HG03558 (cell line): ENCODE results near the gene NTN5.
"Not testable (repeated sequence)": the region's sequence is repeated elsewhere in the genome, so short reads cannot be mapped to it uniquely, and the experiment has no call there.

Experiments
- ATAC-seq: cut with Tn5 transposase; IDR thresholded peaks from one replicate; pipeline ENCODE4 v1.9.1; 2021; ENCODE audit warnings: moderate number of reproducible peaks; ENCODE audit not compliant: unreplicated experiment; ENCODE audit errors: extremely low read depth

Gene NTN5

DNA sequence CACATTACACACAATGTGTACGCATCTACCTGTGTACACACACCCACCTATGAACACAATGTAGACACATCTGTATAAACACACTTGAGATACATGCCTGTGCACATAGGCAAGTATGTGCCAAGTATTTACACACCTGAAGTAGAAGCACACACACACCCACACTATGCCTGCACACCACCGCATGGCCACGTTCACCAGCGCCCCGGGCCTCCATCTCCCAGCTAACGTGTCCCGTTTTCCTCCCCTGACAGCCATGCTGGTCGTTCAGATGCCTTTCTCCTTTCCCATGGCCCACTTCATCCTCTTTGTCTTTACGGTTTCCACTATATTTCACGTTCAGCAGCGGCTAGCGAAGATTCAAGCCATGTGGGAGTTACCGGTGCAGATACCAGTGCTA lies 29.9 kb upstream of the NTN5 start:
- no peak for ATAC-seq

DNA sequence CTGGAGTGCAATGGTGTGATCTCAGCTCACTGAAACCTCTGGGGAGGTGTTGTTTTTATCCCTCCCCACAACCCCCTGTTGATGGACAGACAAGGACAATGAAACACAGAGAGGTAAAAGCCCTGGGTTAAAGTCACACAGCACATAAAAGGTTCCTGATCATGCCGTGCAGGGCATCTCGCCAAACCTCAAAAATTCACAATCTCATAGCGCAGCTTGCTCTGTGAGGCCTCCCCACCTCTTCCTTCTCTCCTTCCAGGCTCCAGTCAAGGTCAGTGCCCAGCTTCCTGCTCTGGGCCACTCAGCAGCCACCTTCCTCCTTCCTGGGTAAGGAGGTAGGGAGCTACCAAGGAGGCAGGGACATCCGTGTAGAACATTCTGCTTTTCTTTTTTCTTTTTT lies 25.2 kb upstream of the NTN5 start:
- no peak for ATAC-seq

DNA sequence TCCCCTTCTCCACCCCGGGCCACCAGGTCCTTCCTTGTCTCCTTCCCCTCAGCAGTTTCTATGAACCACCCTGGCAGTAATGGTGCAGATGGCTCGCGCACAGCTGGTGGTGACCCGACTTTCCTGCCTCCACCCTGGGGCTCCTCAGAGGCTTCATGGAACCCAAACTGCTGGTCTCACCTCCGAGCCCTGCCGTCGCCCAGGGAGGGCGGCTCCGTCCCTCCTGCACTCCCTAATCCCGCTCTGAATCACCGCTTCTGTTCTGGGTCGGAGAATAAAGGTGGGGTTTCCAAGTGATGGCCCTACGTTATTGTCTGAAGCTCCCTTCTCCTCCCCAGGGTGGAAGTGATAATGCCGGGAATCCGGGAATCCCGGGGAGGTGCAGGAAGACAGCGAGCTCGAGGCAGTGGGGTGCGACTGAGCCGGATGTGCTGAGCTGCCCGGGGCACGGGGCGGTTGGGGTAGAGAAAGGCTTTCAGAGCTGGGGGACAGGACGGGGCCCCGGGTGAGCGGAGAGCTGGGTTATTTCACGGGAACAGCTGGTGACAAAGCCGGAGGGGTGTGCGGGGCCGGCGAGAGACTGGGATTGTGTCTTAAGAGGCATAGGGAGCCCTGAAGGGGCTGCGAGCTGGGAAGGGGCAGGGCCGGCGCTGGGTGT lies 23.7 kb upstream of the NTN5 start:
- no peak for ATAC-seq

DNA sequence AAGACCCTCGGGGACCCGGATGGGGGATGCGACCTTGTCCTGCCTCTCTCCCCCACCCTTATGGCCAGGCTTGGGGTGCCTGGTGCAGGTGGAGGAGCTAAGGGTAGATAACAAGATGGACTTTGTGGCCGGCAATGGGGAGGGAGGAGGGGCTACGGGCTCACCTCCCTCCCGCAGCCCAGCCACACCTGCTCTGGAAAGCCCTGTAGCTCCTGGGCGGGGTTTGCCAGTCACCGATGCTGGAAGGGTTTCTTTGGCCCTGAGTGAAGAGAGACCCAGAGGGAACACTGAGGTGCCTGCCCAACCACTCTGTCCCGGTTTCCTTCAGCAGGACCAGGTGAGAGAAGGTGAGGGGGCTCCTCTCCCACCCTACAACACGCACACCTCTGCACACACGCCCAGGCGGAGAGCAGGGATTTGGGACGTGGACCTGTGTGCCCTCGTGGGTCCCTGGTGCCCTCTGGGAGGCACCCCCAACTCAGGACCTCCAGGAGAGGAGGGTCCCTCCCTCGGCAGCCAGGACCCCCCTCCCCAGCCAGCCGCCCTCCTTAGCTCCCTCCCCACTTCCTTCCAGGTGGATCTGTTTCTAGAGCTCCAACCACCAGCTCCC lies 23.0 kb upstream of the NTN5 start, which contains the start of gene FUT2:
FUT2 (plus strand) TSS at position 229 of the 610 bp plus-strand sequence. CDS start 6,986 bp downstream, outside the sequence.
- ATAC-seq, result no peak

DNA sequence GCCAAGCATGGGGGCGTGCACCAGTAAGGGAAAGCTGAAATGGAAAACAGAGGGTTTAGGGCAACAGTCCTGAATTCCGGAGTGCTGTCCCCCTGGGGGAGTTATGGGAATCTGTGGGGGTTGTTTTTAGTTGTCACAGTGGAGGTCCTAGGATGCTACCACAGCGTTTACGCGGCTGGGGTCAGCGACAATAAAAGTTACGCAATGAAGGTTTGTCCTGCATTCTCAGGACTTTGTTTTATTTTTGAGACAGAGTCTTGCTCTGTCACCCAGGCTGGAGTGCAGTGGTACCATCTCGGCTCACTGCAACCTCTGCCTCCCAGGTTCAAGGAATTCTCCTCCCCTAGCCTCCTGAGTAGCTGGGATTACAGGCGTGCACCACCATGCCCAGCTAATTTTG lies 20.8 kb upstream of the NTN5 start:
- not testable (repeated sequence) for ATAC-seq

DNA sequence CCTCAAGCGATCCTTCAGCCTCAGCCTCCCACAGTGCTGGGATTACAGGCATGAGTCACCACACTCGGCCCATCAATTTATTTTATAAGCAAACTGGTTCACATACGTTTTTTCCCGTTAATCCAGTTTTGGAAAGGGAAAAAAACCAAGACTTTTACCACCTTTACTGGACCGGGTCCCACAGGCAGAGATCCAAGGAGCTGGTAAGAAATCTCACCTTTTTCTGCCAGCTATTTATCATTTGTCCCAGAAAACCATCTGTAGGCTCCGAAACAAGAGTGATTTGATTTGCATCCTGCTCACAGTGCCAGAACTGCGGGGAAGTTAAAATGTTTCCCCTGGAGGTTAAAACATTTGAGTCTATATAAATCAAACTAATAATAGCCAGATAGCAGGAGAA lies 16.6 kb upstream of the NTN5 start:
- no peak for ATAC-seq

DNA sequence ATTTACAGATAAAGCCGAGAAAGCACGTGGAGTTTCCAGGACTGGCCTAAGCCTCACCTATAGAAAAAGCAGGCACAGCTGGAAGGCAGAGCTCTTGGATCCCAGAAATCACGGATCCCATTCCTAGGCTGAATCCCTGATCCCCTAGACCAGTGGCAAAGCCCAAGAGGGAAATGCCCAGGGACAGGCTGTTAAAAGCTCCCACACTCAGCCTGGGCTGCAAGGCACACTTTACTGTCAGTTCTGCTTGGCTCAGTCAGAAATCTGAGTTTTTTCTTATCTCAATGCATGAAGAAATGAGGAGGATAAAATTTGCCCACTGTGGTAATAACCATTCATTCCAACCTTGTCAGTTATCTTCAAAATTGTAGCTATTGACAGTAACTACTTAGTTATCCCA lies 15.0 kb upstream of the NTN5 start:
- no peak for ATAC-seq

DNA sequence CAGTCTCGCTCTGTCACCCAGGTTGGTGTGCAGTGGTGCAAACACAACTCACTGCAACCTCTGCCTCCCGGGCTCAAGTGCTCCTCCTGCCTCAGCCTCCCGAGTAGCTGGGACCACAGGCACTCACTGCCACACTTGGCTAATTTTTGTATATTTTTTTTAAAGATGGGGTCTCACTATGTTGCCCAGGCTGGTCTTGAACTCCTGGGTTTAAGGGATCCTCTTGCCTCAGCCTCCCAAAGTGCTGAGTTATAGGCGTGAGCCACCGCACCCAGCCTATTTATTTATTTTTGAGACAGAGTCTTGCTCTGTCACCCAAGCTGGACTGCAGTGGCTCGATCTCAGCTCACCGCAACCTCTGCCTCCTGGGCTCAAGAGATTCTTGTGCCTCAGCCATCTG lies 13.8 kb upstream of the NTN5 start:
- not testable (repeated sequence) for ATAC-seq

DNA sequence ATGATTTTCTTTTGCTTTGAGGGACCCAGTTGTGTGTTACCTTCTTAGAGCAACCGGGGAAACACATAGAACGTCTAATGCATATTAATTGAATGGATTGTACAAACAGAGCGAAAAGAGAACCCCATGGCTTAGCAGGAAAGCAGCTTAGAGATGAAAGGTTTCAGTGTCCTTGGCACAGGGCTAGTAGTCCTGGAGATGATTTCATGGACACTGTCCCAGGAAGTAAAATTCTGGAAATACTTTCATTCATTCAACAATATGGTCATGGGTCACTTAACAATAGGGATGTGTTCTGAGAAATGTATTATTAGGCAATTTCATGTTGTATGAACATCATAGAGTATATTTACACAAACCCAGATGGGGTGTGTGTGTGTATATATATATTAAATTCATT lies 13.3 kb upstream of the NTN5 start:
- no peak for ATAC-seq

DNA sequence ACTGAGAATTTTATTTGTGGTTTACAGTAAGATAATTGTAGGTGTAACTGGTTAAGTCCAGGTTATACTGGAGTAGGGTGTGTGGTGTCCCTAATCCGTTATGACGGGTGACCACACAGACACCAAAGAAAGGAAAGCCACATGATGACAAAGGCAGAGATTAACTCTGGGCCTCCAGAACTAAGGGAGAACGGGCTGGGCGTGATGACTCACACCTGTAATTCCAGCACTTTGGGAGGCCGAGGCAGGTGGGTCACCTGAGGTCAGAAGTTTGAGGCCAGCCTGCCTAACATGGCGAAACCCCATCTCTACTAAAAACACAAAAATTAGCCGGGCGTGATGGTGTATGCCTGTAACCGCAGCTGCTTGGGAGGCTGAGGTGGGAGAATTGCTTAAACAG lies 12.8 kb upstream of the NTN5 start:
- no peak for ATAC-seq

DNA sequence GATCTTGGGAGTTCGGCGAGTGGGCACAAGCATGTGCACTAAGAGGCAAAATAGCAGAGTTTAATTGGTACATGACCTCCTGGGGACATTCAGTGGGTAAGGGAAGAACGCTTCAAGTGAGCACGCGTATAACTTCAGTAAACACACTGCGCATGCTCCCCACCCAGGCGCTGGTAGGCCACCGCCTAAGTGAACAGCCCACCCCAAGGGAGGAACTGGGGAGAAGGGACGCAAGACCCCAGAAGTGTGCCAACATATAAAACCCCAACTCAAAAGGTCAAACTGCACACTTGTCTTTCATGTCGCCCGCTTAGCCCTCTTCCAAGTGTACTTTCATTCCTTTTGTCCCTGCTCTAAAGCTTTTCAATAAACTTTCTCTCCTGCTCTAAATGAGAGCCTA lies 10.5 kb upstream of the NTN5 start:
- ATAC-seq, result no peak

DNA sequence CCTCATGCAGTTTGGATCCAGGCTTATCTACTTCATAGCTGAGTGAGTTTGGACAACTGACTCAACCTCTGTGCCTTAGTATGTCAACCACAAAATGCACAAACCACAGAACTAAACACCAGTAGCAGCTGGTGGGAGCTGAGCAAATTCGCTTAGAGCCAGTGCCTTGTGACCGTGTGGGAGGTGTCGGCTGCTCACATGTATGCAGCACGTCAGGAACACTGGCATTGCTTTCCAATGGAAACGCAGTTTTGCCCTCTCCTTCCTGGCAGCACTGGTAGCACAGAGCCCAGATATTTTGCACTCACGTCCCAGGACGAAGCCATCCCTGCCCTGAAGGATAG lies 8.3 kb upstream of the NTN5 start:
- no peak for ATAC-seq

DNA sequence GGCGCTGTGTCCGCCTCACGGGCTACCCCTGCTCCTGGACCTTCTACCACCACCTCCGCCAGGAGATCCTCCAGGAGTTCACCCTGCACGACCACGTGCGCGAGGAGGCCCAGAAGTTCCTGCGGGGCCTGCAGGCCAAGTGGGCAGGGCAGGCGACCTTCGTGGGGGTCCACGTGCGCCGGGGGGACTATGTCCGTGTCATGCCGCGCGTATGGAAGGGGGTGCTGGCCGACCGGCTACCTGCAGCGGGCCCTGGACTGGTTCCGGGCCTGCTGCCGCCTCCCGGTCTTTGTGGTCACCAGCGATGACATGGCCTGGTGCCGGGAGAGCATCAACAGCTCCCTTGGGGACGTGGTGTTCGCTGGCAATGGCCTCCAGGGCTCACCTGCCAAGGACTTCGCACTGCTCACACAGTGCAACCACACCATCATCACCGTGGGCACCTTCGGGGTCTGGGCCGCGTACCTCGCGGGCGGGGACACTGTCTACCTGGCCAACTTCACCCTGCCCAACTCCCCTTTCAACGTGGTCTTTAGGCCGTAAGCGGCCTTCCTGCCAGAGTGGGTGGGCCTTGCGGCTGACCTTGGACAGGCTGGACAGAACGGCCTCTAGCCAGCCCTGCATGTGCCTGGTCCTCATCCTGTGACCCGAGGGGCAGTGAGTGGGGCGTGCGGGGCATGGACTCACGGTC lies 7.8 kb upstream of the NTN5 start:
- ATAC-seq, result no peak

DNA sequence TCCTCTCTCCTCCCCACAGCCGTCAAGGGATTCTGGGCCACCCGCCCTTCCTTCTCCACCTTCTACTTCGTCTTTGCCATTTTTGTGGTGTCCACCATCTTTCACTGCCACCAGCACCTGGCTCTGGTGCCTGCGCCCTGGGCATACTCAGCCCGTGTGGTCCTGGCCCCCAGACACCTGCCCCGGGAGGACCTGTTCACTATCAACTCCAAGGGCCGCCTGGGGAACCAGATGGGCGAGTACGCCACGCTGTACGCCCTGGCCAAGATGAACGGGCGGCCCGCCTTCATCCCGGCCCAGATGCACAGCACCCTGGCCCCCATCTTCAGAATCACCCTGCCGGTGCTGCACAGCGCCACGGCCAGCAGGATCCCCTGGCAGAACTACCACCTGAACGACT lies 7.2 kb upstream of the NTN5 start:
- ATAC-seq, result not testable (repeated sequence)

DNA sequence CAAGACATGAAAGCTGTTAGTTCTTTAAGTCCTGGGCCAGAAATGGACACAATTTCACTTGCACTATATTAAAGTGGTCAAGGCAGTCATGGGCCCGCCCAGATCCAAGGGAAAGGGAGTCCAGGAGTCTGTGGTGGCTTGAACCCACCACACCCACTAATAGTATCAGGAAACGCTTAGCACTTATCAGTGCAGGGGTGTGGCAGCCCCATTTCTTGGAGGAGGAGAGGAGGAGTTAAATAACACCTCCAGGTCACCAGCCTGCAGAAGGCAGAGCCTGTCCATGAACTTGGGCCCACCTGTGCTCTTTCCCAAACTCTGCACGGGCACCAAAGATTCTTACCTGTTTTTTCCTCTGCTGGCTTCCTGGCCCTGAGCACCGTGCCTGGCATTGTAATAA lies 5.4 kb upstream of the NTN5 start:
- no peak for ATAC-seq

DNA sequence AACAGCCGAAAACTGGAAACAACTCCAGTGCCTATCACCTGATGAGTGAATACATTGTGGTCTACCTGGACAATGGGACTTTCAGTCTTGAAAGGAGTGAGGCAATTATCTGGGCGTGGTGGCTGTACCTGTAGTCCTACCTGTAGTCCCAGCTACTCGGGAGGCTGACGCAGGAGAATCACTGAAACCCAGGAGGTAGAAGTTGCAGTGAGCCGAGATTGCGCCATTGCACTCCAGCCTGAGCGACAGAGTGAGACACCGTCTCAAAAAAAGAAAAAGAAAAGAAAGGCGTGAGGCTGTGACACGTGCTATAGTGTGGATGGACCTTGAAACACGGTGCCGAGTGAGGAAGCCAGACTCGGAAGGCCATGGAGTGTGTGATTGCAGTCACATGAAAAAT lies 4.1 kb upstream of the NTN5 start:
- ATAC-seq, result no peak

DNA sequence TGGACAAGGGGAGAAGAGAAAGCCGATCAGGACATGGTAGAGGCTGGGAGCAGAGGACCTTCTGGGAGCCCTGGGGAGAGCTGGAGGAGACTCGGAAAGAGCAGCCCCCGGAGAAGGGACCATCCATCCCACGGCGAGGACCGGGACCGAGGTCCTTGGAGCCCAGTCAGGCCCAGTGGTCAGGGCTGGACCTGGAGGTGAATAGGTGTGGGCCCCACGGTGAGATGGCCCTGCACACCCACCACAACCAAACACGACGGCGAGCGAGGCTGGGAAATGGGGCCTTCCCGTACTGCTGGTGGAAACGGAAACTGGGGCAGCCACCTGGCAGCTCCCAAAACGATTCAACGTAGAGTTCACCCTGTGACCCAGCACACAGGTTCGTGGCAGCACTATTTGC lies 3.7 kb upstream of the NTN5 start:
- no peak for ATAC-seq

DNA sequence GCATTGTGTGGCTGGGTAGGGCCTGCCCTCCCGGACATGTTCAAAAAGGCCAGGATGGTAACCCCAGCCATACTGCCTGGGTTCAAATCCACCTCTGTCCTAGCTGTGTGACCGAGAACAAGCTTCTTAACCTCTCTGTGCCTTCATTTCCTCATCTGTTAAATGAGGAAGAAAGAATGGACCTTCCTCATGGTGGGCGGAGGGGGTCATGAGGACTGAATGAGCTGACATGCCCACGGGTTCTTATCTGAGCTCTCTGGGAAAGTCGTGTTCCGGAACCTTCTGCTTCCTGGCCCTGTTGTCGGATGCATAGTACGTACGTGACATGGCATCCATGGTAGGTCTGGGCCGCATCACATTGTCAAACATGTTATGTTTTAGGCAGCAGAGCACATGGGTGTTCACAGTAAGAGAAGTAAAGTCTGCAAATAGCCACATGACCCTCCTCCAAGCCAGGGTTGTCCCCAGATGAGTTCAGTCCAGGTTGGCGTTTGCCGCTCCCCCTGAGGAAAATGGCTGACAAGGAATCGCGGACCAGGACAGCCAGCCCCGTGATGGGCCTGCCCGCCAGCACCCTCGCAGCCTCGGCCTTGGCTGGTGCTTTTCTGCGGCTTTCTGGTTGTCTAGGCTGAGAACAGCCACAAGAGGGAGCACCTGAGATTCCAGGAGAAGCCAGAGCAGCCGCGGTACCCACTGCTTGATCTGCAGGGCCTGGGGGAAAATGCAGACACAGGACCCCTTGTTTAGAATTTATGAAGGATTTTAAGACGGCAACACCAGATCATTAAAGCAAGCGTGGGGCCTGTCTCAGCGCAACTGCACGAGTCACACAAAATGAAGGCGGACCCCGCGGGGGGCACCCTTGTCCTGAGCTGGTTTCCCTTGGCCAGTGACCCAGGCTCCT lies 2.4 kb upstream of the NTN5 start:
- no peak for ATAC-seq

DNA sequence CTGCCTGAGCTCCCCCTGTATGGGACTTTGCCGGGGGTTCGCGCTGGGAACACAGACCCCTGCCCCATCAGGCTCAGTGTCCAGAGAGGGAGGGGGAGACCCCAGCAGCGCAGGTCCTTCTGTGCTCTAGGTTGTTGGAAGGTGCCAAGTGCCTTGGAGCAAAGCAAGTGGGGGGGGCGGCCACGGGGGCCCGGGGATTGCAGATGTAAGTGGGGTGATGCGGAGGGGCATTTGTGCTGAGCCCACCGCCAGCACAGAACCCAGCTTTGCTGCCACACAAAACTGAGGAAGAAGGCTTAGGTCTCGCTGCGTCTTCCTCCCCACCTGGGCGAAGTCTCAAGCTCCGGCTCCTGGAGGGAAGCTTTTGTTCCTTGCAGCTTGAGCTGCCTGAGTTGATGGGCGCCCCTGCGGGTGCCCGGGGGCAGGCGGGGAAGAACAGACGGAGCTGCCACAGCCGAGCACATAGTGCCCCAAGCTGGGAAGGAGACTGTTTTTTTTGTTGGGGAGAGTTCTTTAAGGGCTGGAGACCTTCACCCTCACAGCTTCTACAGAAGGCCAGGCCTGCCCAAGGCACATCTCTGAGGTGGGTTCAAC lies 1.5 kb upstream of the NTN5 start:
- no peak for ATAC-seq

DNA sequence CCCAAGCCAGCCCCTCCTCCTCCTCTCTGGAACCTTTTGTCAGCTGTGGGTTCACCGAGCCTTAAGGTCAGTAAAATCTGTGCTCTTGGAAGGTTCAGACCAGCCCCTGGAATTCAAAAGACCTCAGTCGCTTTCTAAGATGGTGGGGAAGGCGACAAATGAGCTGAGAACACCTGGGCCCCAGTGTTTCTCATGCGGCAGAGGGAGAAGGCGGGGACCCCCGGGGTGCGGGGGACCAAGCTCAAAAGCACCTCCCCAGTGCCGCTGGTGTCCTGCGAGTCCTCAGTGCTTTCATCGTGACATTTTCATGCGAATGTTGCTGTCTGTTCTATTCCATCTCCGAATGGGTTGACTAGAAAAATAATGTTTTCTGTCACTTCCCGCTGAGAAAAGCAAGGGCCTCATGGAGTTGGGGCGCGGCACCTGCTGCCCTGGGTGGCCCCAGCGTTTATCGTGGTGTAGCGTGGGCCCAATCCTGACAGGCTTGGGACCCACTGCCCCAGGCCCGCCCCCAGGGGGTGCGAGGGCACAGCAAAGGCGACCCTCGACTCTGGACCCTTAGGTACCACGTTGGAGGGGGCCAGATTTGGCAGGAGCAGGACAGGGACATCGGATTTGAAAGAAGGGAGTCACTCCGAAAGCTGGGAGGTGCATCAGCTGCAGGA lies 751 bp upstream of the NTN5 start:
- no peak for ATAC-seq
